ENCODE data around the gene TUBB6. TPM values are rescaled to one million over a fixed set of nuclear protein-coding genes. Genes with fewer than 3 reads are reported as not detected.

The TUBB6 gene
- total RNA-seq, 1 experiment from 2014 or later: 240 TPM

- H3K4me3 Mint-ChIP-seq: peak overlapping the region; percentile 41; the same call in 1 of the 2 replicates
- H3K27ac Mint-ChIP-seq: peak overlapping the region; percentile 86
- TF ChIP-seq IRF2 (CRISPR knock-in tag; IDR thresholded peaks at IDR 0.05; ENCODE audit: borderline replicate concordance, low read depth): no peak
- no peak for TF ChIP-seq OVOL2 (CRISPR knock-in tag; IDR thresholded peaks at IDR 0.05; ENCODE audit: borderline replicate concordance)
- no peak for TF ChIP-seq PREB (CRISPR knock-in tag; IDR thresholded peaks at IDR 0.05; ENCODE audit: borderline replicate concordance)
- TF ChIP-seq E2F5 (CRISPR knock-in tag; IDR thresholded peaks at IDR 0.05): no peak
- no peak for TF ChIP-seq NFE2L1 (CRISPR knock-in tag; IDR thresholded peaks at IDR 0.05)
- no peak; the same call in 1 of the 2 replicates for TF ChIP-seq SP1 (CRISPR knock-in tag; conservative IDR thresholded peaks at IDR 0.05)
- no peak for TF ChIP-seq ZNF425 (CRISPR knock-in tag; conservative IDR thresholded peaks at IDR 0.05)
- no peak for TF ChIP-seq ZSCAN18 (CRISPR knock-in tag; IDR thresholded peaks at IDR 0.05)
- TF ChIP-seq ZNF281 (CRISPR knock-in tag; IDR thresholded peaks at IDR 0.05): no peak
- TF ChIP-seq ESRRA (CRISPR knock-in tag; IDR thresholded peaks at IDR 0.05; ENCODE audit: borderline replicate concordance): no peak
- TF ChIP-seq NR3C1 (CRISPR knock-in tag; conservative IDR thresholded peaks at IDR 0.05; ENCODE audit: low read depth): no peak
- no peak for TF ChIP-seq ZNF532 (CRISPR knock-in tag; IDR thresholded peaks at IDR 0.05; ENCODE audit: borderline replicate concordance)
- no peak for TF ChIP-seq ZNF671 (CRISPR knock-in tag; IDR thresholded peaks at IDR 0.05)
- no peak for TF ChIP-seq JAZF1 (CRISPR knock-in tag; IDR thresholded peaks at IDR 0.05)
- TF ChIP-seq CREM (CRISPR knock-in tag; IDR thresholded peaks at IDR 0.05): no peak
- H3K4me1 Mint-ChIP-seq: peaks cover 55% of the 10 kb centered on the region
- peaks cover 32% of the 10 kb centered on the region for H3K36me3 Mint-ChIP-seq
- ATAC-seq (peak; percentile 3; the same call in 1 of the 2 replicates), DNase-seq (ENCODE audit: low spot score) (no peak)
- H3K9me3 Mint-ChIP-seq: peaks cover 7% of the 10 kb centered on the region
- CTCF ChIA-PET: interaction anchor here (0.7 to 3.9 kb wide), 7 partner anchors 26 to 62 kb away, joined by 3 to 19 read pairs (median 4); partner anchors contain the start of gene AFG3L2
- H3K27me3 Mint-ChIP-seq (ENCODE audit: low read depth): no peaks in the 10 kb centered on the region
- POLR2A ChIA-PET: interaction anchor here (1.0 kb wide), 1 partner anchor 44 kb away, joined by 3 read pairs; the partner anchor contains the start of gene AFG3L2
These were observed 25.7 kb downstream of the TUBB6 start for GRCh38 chr18:12333506-12334290.

Measured in WTC11 (cell line).